Measurements from ENCODE around the gene SLC25A44.

- TF ChIP-seq, protein P1, sequence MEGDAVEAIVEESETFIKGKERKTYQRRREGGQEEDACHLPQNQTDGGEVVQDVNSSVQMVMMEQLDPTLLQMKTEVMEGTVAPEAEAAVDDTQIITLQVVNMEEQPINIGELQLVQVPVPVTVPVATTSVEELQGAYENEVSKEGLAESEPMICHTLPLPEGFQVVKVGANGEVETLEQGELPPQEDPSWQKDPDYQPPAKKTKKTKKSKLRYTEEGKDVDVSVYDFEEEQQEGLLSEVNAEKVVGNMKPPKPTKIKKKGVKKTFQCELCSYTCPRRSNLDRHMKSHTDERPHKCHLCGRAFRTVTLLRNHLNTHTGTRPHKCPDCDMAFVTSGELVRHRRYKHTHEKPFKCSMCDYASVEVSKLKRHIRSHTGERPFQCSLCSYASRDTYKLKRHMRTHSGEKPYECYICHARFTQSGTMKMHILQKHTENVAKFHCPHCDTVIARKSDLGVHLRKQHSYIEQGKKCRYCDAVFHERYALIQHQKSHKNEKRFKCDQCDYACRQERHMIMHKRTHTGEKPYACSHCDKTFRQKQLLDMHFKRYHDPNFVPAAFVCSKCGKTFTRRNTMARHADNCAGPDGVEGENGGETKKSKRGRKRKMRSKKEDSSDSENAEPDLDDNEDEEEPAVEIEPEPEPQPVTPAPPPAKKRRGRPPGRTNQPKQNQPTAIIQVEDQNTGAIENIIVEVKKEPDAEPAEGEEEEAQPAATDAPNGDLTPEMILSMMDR (IDR thresholded peaks at IDR 0.05), result no peak
- TF ChIP-seq HMGXB4 (CRISPR knock-in tag; IDR thresholded peaks at IDR 0.05; ENCODE audit: borderline replicate concordance), result no peak
- no peak for TF ChIP-seq SREBF2 (IDR thresholded peaks at IDR 0.05)
Measured at GRCh38 chr1:156248323-156248683, 54.4 kb downstream of the SLC25A44 start.
